ENCODE measurements around the gene BRSK2.
"Not testable (repeated sequence)": the region's sequence is repeated elsewhere in the genome, so short reads cannot be mapped to it uniquely, and the experiment has no call there.

The BRSK2 gene

GRCh38 chr11:1397146-1397861, 7.6 kb downstream of the BRSK2 start:
- DNase-seq, result no peak

- no peak for DNase-seq
Measured at GRCh38 chr11:1397862-1398527, 8.3 kb downstream of the BRSK2 start.

- no peak for DNase-seq
Measured at GRCh38 chr11:1398528-1399235, 8.9 kb downstream of the BRSK2 start.

GRCh38 chr11:1399386-1400316, 9.9 kb downstream of the BRSK2 start:
- DNase-seq, result no peak

- DNase-seq, result no peak
Measured at GRCh38 chr11:1400317-1401170, 10.8 kb downstream of the BRSK2 start.

GRCh38 chr11:1401171-1401445, 11.4 kb downstream of the BRSK2 start:
- DNase-seq, result no peak

- DNase-seq, result peak; percentile 17 to 35
Measured at GRCh38 chr11:1401656-1402221, 12.0 kb downstream of the BRSK2 start.

GRCh38 chr11:1402355-1403077, 12.8 kb downstream of the BRSK2 start:
- no peak for DNase-seq

GRCh38 chr11:1403078-1403620, 13.4 kb downstream of the BRSK2 start:
- DNase-seq, result no peak

- DNase-seq, result no peak
Measured at GRCh38 chr11:1403721-1404460, 14.2 kb downstream of the BRSK2 start.

GRCh38 chr11:1404461-1405185, 14.9 kb downstream of the BRSK2 start:
- no peak for DNase-seq

- DNase-seq, result no peak
Measured at GRCh38 chr11:1405186-1406020, 15.7 kb downstream of the BRSK2 start.

GRCh38 chr11:1406571-1407485, 17.1 kb downstream of the BRSK2 start:
- DNase-seq, result no peak

GRCh38 chr11:1407668-1408067, 17.9 kb downstream of the BRSK2 start:
- DNase-seq, result no peak

GRCh38 chr11:1408346-1408745, 18.6 kb downstream of the BRSK2 start:
- no peak for DNase-seq

- no peak for DNase-seq
Measured at GRCh38 chr11:1409108-1409851, 19.5 kb downstream of the BRSK2 start.

- not testable (repeated sequence) for DNase-seq
Measured at GRCh38 chr11:1409852-1410125, 20.1 kb downstream of the BRSK2 start.

Data from CD4-positive, alpha-beta T cell treated with Interferon alpha-2 for 1 hour (primary cell).